Fibroblast of lung (primary cell): ENCODE measurements around the gene DDT.
"Not testable (repeated sequence)": the region's sequence is repeated elsewhere in the genome, so short reads cannot be mapped to it uniquely, and the experiment has no call there.

Experiments used
- EZH2 ChIP-seq: IDR thresholded peaks from 2 replicates; pipeline ENCODE4 v1.5.1; 2012; ENCODE audit warnings: low read length, control low read depth, mild to moderate bottlenecking; ENCODE audit errors: missing control alignments
- TF ChIP-seq, protein P1 (sequence below), 2 donors: IDR thresholded peaks in 1 of 2; conservative IDR thresholded peaks in 1 of 2; 1 replicate in 1 of 2; 2 replicates in 1 of 2; pipeline ENCODE4 v1.5.1; 2011 to 2012; ENCODE audit warnings: low read length in 2 of 2, control low read depth in 1 of 2, inconsistent platforms in 1 of 2, low read depth in 1 of 2, mild to moderate bottlenecking in 1 of 2

DNA sequence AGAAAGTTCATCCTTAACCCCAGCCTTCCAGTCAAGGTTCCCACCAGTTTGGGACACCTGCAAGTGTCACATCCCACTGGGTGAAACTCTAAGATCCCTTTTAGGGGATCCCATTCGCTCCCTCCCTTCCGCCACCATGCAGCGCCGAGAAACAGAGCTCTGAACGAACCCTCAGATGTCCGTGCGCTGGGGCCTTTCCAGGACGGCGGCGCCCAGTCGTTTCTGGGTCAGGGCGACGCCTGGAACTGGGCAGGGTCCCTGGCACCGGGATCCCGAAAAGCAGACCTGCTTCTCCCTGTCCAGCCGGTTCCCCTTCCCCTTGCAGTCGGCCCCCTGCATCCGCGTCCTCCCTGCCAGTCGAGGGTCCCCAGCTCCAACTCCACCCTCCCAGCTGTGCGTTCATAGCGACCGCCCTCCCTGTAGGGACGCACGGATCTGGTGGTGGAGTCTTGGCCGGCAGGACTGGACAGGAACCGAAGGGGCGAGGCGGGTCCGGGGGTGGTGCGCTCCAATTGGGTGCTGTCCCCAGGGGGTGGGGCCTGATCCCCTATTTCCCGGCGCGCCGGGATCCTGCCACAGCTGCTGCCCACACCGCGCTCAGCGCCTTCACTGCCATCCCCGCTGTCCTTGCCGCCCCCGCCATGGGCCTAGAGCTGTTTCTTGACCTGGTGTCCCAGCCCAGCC is 5.5 kb upstream of the DDT start, which contains the start of gene GSTT2:
- TF ChIP-seq, protein P1, sequence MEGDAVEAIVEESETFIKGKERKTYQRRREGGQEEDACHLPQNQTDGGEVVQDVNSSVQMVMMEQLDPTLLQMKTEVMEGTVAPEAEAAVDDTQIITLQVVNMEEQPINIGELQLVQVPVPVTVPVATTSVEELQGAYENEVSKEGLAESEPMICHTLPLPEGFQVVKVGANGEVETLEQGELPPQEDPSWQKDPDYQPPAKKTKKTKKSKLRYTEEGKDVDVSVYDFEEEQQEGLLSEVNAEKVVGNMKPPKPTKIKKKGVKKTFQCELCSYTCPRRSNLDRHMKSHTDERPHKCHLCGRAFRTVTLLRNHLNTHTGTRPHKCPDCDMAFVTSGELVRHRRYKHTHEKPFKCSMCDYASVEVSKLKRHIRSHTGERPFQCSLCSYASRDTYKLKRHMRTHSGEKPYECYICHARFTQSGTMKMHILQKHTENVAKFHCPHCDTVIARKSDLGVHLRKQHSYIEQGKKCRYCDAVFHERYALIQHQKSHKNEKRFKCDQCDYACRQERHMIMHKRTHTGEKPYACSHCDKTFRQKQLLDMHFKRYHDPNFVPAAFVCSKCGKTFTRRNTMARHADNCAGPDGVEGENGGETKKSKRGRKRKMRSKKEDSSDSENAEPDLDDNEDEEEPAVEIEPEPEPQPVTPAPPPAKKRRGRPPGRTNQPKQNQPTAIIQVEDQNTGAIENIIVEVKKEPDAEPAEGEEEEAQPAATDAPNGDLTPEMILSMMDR (conservative IDR thresholded peaks at IDR 0.05 in 1 of 2, IDR thresholded peaks at IDR 0.05 in 1 of 2; ENCODE audit: low read depth in 1 of 2, low read length in 2 of 2) = not testable (repeated sequence)
- TF ChIP-seq EZH2 = not testable (repeated sequence)
